ENCODE measurements around the gene AKAP6.

The AKAP6 gene, protein sequence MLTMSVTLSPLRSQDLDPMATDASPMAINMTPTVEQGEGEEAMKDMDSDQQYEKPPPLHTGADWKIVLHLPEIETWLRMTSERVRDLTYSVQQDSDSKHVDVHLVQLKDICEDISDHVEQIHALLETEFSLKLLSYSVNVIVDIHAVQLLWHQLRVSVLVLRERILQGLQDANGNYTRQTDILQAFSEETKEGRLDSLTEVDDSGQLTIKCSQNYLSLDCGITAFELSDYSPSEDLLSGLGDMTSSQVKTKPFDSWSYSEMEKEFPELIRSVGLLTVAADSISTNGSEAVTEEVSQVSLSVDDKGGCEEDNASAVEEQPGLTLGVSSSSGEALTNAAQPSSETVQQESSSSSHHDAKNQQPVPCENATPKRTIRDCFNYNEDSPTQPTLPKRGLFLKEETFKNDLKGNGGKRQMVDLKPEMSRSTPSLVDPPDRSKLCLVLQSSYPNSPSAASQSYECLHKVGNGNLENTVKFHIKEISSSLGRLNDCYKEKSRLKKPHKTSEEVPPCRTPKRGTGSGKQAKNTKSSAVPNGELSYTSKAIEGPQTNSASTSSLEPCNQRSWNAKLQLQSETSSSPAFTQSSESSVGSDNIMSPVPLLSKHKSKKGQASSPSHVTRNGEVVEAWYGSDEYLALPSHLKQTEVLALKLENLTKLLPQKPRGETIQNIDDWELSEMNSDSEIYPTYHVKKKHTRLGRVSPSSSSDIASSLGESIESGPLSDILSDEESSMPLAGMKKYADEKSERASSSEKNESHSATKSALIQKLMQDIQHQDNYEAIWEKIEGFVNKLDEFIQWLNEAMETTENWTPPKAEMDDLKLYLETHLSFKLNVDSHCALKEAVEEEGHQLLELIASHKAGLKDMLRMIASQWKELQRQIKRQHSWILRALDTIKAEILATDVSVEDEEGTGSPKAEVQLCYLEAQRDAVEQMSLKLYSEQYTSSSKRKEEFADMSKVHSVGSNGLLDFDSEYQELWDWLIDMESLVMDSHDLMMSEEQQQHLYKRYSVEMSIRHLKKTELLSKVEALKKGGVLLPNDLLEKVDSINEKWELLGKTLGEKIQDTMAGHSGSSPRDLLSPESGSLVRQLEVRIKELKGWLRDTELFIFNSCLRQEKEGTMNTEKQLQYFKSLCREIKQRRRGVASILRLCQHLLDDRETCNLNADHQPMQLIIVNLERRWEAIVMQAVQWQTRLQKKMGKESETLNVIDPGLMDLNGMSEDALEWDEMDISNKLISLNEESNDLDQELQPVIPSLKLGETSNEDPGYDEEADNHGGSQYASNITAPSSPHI (N-terminal part only)

DNA sequence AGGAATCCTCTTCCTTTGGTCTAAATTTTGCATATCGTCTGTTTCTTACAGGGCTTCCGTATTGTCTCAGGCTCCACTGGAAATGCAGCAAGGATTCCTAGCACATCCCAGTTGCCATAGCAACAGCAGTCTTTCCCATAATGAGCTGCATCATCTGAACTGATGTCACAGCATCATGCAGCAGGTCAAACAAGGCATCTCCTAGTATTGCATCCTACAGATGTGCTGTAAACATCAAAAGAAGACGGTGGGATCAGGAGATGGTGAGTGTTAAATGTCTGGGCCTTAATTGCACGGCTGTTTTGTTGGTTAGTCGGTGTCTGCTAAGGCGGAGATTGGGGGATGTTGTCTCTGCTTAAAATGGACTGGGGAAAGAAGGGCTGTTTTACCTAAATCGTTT, at the start of gene AKAP6:
Gene AKAP6, plus strand, starts transcription at position 153 of the 400 bp plus-strand sequence. CDS start 104,196 bp downstream, outside the sequence.
- H3K4me3 Mint-ChIP-seq, result no peak within 1 kb of the TSS
- no peak within 1 kb of the TSS for H3K27ac Mint-ChIP-seq
- H3K4me1 Mint-ChIP-seq (ENCODE audit: low read depth), result peaks cover 2% of the 10 kb centered on the region
- no peaks in the 10 kb centered on the region for H3K36me3 Mint-ChIP-seq (ENCODE audit: low read depth)
- H3K27me3 Mint-ChIP-seq (ENCODE audit: low read depth), result peaks cover 3% of the 10 kb centered on the region
- H3K9me3 Mint-ChIP-seq, result peaks cover 3% of the 10 kb centered on the region

DNA sequence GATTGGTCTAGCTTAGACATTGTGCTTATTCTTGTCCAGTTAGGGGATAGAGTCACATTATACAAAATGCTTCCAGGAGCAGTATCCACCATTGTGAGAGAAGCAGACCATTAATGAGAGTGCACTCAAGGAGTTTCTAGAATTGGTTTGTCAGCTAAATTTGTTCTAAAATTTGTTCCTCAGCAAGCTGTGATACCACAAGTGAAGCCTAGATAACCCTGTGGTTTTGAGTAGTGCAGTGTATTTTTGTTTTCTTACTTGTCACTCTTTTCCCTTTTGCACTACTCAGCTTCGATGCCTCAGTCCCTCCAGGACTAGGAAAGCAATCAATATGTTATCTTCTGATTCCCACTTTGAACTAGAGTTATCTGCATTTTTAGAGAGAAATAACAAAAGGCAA, 42.5 kb upstream of the AKAP6 start:
- Mint-ChIP-seq H3K27ac (no peak overlapping the region), H3K4me3 (no peak overlapping the region), H3K27me3 (ENCODE audit: low read depth) (no peaks in the 10 kb centered on the region), H3K4me1 (ENCODE audit: low read depth) (no peaks in the 10 kb centered on the region), H3K9me3 (peaks cover 22% of the 10 kb centered on the region), H3K36me3 (ENCODE audit: low read depth) (no peaks in the 10 kb centered on the region)

- Mint-ChIP-seq H3K4me3 (no peak overlapping the region), H3K27me3 (ENCODE audit: low read depth) (no peaks in the 10 kb centered on the region), H3K4me1 (ENCODE audit: low read depth) (no peaks in the 10 kb centered on the region), H3K27ac (no peak overlapping the region), H3K36me3 (ENCODE audit: low read depth) (no peaks in the 10 kb centered on the region), H3K9me3 (peaks cover 6% of the 10 kb centered on the region)
These were observed 32.7 kb upstream of the AKAP6 start for GRCh38 chr14:32296366-32296765.

GRCh38 chr14:32298346-32298745, 30.8 kb upstream of the AKAP6 start:
- no peak overlapping the region for H3K27ac Mint-ChIP-seq
- no peaks in the 10 kb centered on the region for H3K9me3 Mint-ChIP-seq
- no peaks in the 10 kb centered on the region for H3K36me3 Mint-ChIP-seq (ENCODE audit: low read depth)
- H3K27me3 Mint-ChIP-seq (ENCODE audit: low read depth), result no peaks in the 10 kb centered on the region
- no peaks in the 10 kb centered on the region for H3K4me1 Mint-ChIP-seq (ENCODE audit: low read depth)
- H3K4me3 Mint-ChIP-seq, result no peak overlapping the region

DNA sequence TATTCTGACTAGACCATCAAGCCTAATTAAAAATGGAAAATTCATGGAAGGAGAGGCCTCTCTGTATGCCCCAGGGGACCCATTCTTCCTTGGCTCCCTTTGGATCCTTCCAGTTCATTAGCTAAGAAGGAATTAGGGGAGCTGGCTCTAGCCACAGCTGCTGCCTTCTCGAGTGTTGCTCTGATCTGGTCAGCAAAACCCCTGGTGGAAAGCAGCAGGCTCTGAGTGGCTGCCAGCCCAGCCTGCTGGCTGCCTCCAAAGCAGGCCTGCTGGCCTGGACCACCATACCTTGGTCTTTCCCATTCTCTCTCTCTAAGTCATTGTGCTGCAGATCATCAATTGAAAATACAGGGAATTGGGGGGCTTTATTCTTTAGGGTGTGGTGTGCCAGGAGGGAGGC, 29.0 kb upstream of the AKAP6 start:
- no peaks in the 10 kb centered on the region for H3K36me3 Mint-ChIP-seq (ENCODE audit: low read depth)
- no peaks in the 10 kb centered on the region for H3K9me3 Mint-ChIP-seq
- no peaks in the 10 kb centered on the region for H3K4me1 Mint-ChIP-seq (ENCODE audit: low read depth)
- H3K27ac Mint-ChIP-seq, result no peak overlapping the region
- peaks cover 4% of the 10 kb centered on the region for H3K27me3 Mint-ChIP-seq (ENCODE audit: low read depth)
- H3K4me3 Mint-ChIP-seq, result no peak overlapping the region

DNA sequence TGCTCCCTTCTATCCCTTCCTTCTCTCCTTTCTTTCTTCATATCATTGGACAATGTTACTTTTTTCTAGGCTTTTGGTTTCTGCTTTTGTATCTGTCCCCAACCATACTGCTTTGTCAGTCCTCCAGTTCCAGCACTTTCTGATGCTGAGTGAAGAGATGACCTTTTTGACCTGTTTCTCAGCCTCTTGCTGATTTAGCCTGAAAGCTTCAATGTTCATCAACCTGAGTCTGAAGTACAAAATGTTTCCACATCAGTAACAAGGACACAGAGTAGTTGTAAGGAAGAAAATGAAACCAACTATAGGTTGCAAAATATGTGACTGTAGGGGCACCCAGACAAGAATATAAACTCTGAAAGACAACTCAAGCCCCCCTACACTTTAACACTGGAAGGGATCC, 25.2 kb upstream of the AKAP6 start:
- H3K4me3 Mint-ChIP-seq, result no peak overlapping the region
- peaks cover 4% of the 10 kb centered on the region for H3K27me3 Mint-ChIP-seq (ENCODE audit: low read depth)
- H3K9me3 Mint-ChIP-seq, result no peaks in the 10 kb centered on the region
- H3K4me1 Mint-ChIP-seq (ENCODE audit: low read depth), result no peaks in the 10 kb centered on the region
- H3K36me3 Mint-ChIP-seq (ENCODE audit: low read depth), result no peaks in the 10 kb centered on the region
- no peak overlapping the region for H3K27ac Mint-ChIP-seq

GRCh38 chr14:32304296-32304695, 24.8 kb upstream of the AKAP6 start:
- Mint-ChIP-seq H3K4me1 (ENCODE audit: low read depth) (no peaks in the 10 kb centered on the region), H3K36me3 (ENCODE audit: low read depth) (no peaks in the 10 kb centered on the region), H3K9me3 (no peaks in the 10 kb centered on the region), H3K27ac (no peak overlapping the region), H3K4me3 (no peak overlapping the region), H3K27me3 (ENCODE audit: low read depth) (peaks cover 4% of the 10 kb centered on the region)

GRCh38 chr14:32306549-32306948, 22.5 kb upstream of the AKAP6 start:
- H3K27me3 Mint-ChIP-seq (ENCODE audit: low read depth), result peaks cover 8% of the 10 kb centered on the region
- H3K36me3 Mint-ChIP-seq (ENCODE audit: low read depth), result no peaks in the 10 kb centered on the region
- H3K4me1 Mint-ChIP-seq (ENCODE audit: low read depth), result no peaks in the 10 kb centered on the region
- H3K4me3 Mint-ChIP-seq, result no peak overlapping the region
- H3K27ac Mint-ChIP-seq, result no peak overlapping the region
- no peaks in the 10 kb centered on the region for H3K9me3 Mint-ChIP-seq

DNA sequence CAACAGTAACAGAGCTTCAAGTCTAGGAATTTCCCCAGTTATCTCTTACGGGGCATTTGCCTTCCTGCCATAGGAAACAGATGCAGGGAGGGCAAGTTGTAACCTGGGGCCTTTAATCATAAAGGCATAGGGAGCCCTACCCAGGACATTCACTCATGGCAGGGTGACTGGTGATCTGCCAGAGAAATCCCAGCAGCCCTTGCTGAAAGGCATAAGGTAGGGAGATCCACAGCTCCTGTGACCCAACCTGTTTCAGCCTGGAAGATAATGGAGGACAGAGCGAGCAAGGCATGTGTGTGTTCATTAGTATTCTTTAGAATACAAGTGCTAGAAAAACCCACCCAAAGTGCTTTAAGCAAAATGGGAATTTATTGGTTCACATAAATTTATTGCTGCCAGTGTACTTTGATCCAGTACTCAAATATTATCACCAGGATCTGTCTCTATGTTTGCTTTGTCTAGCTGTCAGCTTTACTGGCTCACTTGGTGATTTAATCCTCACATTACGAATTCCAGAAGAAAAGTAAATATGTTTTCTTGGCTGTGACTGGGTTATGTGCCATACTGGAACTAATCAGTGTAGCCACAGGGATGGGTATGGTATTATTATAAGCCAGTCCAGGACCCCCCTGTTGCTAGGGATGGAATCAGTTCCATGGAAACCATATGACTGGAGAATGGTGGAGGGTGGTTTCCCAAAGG, 21.1 kb upstream of the AKAP6 start:
- H3K9me3 Mint-ChIP-seq, result no peaks in the 10 kb centered on the region
- no peak overlapping the region for H3K4me3 Mint-ChIP-seq
- peaks cover 8% of the 10 kb centered on the region for H3K27me3 Mint-ChIP-seq (ENCODE audit: low read depth)
- H3K27ac Mint-ChIP-seq, result no peak overlapping the region
- H3K4me1 Mint-ChIP-seq (ENCODE audit: low read depth), result no peaks in the 10 kb centered on the region
- no peaks in the 10 kb centered on the region for H3K36me3 Mint-ChIP-seq (ENCODE audit: low read depth)

GRCh38 chr14:32310876-32311275, 18.2 kb upstream of the AKAP6 start:
- no peak overlapping the region for H3K4me3 Mint-ChIP-seq
- H3K9me3 Mint-ChIP-seq, result no peaks in the 10 kb centered on the region
- no peak overlapping the region for H3K27ac Mint-ChIP-seq
- H3K27me3 Mint-ChIP-seq (ENCODE audit: low read depth), result peaks cover 4% of the 10 kb centered on the region
- H3K36me3 Mint-ChIP-seq (ENCODE audit: low read depth), result no peaks in the 10 kb centered on the region
- no peaks in the 10 kb centered on the region for H3K4me1 Mint-ChIP-seq (ENCODE audit: low read depth)

- Mint-ChIP-seq H3K4me1 (ENCODE audit: low read depth) (no peaks in the 10 kb centered on the region), H3K9me3 (no peaks in the 10 kb centered on the region), H3K27me3 (ENCODE audit: low read depth) (peaks cover 4% of the 10 kb centered on the region), H3K27ac (no peak overlapping the region), H3K4me3 (no peak overlapping the region), H3K36me3 (ENCODE audit: low read depth) (no peaks in the 10 kb centered on the region)
These were observed 17.6 kb upstream of the AKAP6 start for GRCh38 chr14:32311294-32312009.

- Mint-ChIP-seq H3K4me1 (ENCODE audit: low read depth) (no peaks in the 10 kb centered on the region), H3K27ac (no peak overlapping the region), H3K4me3 (no peak overlapping the region), H3K36me3 (ENCODE audit: low read depth) (no peaks in the 10 kb centered on the region), H3K9me3 (no peaks in the 10 kb centered on the region), H3K27me3 (ENCODE audit: low read depth) (peaks cover 4% of the 10 kb centered on the region)
These were observed 17.1 kb upstream of the AKAP6 start for GRCh38 chr14:32312010-32312331.

GRCh38 chr14:32313844-32314376, 15.2 kb upstream of the AKAP6 start:
- H3K27ac Mint-ChIP-seq, result no peak overlapping the region
- H3K9me3 Mint-ChIP-seq, result no peaks in the 10 kb centered on the region
- no peaks in the 10 kb centered on the region for H3K36me3 Mint-ChIP-seq (ENCODE audit: low read depth)
- no peak overlapping the region for H3K4me3 Mint-ChIP-seq
- H3K27me3 Mint-ChIP-seq (ENCODE audit: low read depth), result peaks cover 4% of the 10 kb centered on the region
- no peaks in the 10 kb centered on the region for H3K4me1 Mint-ChIP-seq (ENCODE audit: low read depth)
